Pancreas (tissue), 10 donors: Measurements from ENCODE around the gene PGLYRP1. TPM values are rescaled to one million over a fixed set of nuclear protein-coding genes. Genes with fewer than 3 reads are reported as not detected.

Source experiments
- ATAC-seq, 4 donors: fragments of 200-7000 bp; cut with Tn5 transposase; one replicate each; pipeline versions ENCODE4 v1.8.0 to v1.9.1; 2020; ENCODE audit warnings: mild to moderate bottlenecking in 4 of 4, moderate library complexity in 4 of 4
- DNase-seq, 6 donors: peaks; one replicate each; pipeline ENCODE4 v3.0.0-alpha.2; 2020
- FAIRE-seq: peaks from 2 replicates; lab custom pipeline; 2012; peaks lifted over from hg19 to GRCh38; lab: Jason Lieb, UNC
- H3K27ac ChIP-seq, 4 donors: fragments of 200-600 bp; sonication (generic); 1 replicate in 3 of 4; 2 replicates in 1 of 4; pipeline versions ENCODE4 v1.5.0 to v1.8.0; 2020
- H3K27me3 ChIP-seq, 4 donors: fragments of 200-600 bp; one replicate each; pipeline ENCODE4 v1.8.0; 2021
- H3K36me3 ChIP-seq, 3 donors: fragments of 200-600 bp; sonication (generic) in 1 of 3; one replicate each; pipeline versions ENCODE4 v1.5.0 to v1.8.0; 2020 to 2021
- H3K4me1 ChIP-seq, 3 donors: fragments of 200-600 bp; one replicate each; pipeline ENCODE4 v1.8.0; 2021
- H3K4me3 ChIP-seq, 4 donors: fragments of 200-600 bp; sonication (generic) in 2 of 4; one replicate each; pipeline versions ENCODE4 v1.5.0 to v1.8.0; 2020 to 2021
- H3K9me3 ChIP-seq, 4 donors: fragments of 200-600 bp; one replicate each; pipeline ENCODE4 v1.8.0; 2021
- WGBS, 2 donors: extraction: QIAGEN DNeasy Blood & Tissue Kit; methylation state at CpG; one replicate each; pipeline ENCODE4 v1.1.7; 2013; 5-methylcytosine and 5-hydroxymethylcytosine counted together
- intact Hi-C, 3 donors: fragments of 100-400 bp; cut with DNase I; formaldehyde crosslinking; loops; one replicate each; pipeline versions ENCODE4 v1.11.1 to v1.14.2; 2022
- polyA plus RNA-seq, 2 donors: library from polyadenylated mRNA; stranded (reverse); fragments of 200-250 nt; gene quantifications; one replicate each; pipeline ENCODE4 v1.2.3, GENCODE V29; 2013
- total RNA-seq, 6 donors: library from RNA; stranded (reverse); fragmentation: NEBNext Ultra II Directional in 4 of 6; extraction: Animal tissue kit (Norgen Biotek cat#: 25700) in 4 of 6; gene quantifications; one replicate each; pipeline versions ENCODE4 v1.2.1 to v1.2.4, GENCODE V29; 2021 to 2023
- TF ChIP-seq, protein P1 (sequence below), 4 donors: fragments of 200-600 bp; sonication (generic) in 3 of 4; IDR thresholded peaks; one replicate each; pipeline versions ENCODE4 v1.5.0 to v1.8.0; 2021; ENCODE audit warnings: antibody characterized with exemption in 4 of 4
- donor health status: healthy with polysubstance abuse.
- donor health status: DM: no; HTN: no; CAD: no; lungs with moderate emphysema.
- donor health status: DM: no; HTN: no; CAD: no.
- donor health status: control.
- donor health status: control.
- donor health status: Bipolar disorder and iron deficiency.
- donor health status: DM: yes; HTN: yes; CAD: no.
- donor health status: DM: no; HTN: no; CAD: no.
- donor health status: DM: no; HTN: no; CAD: no.
- donor health status: DM: yes; HTN: yes; CAD: no.

Gene PGLYRP1
- total and polyA plus RNA-seq, 8 donors: 0.20 TPM; not detected in 7

DNA sequence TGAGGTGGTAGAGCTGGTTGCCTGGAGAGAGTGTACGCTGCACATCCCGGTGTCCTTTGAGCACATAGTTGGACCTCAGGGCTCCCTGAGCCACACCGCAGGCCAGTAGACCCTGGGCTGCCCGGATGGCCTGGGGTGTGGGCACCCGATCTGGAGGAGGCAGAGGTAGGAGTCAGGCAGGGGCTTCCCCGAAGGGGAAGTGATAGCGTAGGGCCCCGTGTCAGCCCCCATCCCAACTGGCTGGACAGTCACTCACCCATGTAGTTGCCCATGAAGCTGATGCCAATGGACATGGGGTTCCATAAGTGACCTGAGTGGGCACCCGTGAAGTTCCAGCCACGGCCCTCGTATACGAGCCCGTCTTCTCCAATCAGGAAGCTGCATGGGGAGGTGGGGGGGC is 3.6 kb downstream of the PGLYRP1 start:
- ATAC-seq: no peak
- H3K27me3 ChIP-seq: peaks cover 0 to 5% (median 2%) of the 10 kb centered on the region in 4 donors

DNA sequence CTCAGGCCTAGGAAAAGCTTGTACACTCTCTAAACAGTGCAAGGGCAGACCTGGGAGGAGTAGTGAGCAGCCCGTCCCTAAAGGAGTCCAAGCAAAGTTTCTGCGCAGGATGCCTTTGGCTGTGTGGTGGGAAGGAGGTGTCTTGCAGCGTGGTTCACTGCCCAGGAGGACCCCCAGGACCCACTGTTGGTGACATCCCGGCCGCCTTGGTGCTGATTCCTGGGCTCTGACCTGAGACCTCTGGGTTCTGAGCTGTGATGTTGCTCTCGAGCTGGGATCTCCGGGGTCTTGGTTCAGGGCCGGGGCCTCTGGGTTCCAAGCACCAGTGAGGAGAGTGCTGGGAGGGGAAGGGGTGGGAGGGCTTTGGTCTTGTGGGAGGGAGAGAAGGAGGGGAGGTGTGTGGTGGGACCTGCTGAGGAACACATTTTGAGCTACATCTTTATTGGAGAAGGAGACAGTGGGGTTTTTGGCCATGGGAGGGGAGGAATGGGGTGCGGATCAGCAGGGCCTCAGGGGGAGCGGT is 4.1 kb downstream of the PGLYRP1 start:
- WGBS, 2 donors: 91 to 93% methylated on average over 10 of the region's 10 CpGs
- Histone ChIP-seq H3K4me1 (peaks cover 0 to 8% (median 3%) of the 10 kb centered on the region in 3 donors), H3K9me3 (no peaks in the 10 kb centered on the region), H3K4me3 (no peak overlapping the region), H3K27ac (no peak overlapping the region), H3K36me3 (no peaks in the 10 kb centered on the region), H3K27me3 (peaks cover 0 to 5% (median 2%) of the 10 kb centered on the region in 4 donors)
- FAIRE-seq (no peak), ATAC-seq (no peak), DNase-seq (no peak)
- TF ChIP-seq, protein P1, sequence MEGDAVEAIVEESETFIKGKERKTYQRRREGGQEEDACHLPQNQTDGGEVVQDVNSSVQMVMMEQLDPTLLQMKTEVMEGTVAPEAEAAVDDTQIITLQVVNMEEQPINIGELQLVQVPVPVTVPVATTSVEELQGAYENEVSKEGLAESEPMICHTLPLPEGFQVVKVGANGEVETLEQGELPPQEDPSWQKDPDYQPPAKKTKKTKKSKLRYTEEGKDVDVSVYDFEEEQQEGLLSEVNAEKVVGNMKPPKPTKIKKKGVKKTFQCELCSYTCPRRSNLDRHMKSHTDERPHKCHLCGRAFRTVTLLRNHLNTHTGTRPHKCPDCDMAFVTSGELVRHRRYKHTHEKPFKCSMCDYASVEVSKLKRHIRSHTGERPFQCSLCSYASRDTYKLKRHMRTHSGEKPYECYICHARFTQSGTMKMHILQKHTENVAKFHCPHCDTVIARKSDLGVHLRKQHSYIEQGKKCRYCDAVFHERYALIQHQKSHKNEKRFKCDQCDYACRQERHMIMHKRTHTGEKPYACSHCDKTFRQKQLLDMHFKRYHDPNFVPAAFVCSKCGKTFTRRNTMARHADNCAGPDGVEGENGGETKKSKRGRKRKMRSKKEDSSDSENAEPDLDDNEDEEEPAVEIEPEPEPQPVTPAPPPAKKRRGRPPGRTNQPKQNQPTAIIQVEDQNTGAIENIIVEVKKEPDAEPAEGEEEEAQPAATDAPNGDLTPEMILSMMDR (IDR thresholded peaks at IDR 0.05): no peak
- intact Hi-C loops: loop anchor here in 2 of 3 donors (5.0 to 10.0 kb wide), 2 partner anchors 201 to 204 kb away; partner anchors contain the start of gene RSPH6A (in 2 of the 2)

More for the DNA sequence above, 3.6 kb downstream of the PGLYRP1 start:
- no peak for DNase-seq
- TF ChIP-seq, protein P1 (IDR thresholded peaks at IDR 0.05): no peak
- intact Hi-C loops: loop anchor here in 2 of 3 donors (5.0 to 10.0 kb wide), 2 partner anchors 202 to 204 kb away; partner anchors contain the start of gene RSPH6A (in 2 of the 2)
- Histone ChIP-seq H3K4me3 (no peak overlapping the region), H3K4me1 (peaks cover 0 to 8% (median 3%) of the 10 kb centered on the region in 3 donors), H3K36me3 (no peaks in the 10 kb centered on the region), H3K27ac (no peak overlapping the region), H3K9me3 (no peaks in the 10 kb centered on the region)
- FAIRE-seq: no peak
- WGBS, 2 donors: 95 to 96% methylated on average over 13 of the region's 13 CpGs

DNA sequence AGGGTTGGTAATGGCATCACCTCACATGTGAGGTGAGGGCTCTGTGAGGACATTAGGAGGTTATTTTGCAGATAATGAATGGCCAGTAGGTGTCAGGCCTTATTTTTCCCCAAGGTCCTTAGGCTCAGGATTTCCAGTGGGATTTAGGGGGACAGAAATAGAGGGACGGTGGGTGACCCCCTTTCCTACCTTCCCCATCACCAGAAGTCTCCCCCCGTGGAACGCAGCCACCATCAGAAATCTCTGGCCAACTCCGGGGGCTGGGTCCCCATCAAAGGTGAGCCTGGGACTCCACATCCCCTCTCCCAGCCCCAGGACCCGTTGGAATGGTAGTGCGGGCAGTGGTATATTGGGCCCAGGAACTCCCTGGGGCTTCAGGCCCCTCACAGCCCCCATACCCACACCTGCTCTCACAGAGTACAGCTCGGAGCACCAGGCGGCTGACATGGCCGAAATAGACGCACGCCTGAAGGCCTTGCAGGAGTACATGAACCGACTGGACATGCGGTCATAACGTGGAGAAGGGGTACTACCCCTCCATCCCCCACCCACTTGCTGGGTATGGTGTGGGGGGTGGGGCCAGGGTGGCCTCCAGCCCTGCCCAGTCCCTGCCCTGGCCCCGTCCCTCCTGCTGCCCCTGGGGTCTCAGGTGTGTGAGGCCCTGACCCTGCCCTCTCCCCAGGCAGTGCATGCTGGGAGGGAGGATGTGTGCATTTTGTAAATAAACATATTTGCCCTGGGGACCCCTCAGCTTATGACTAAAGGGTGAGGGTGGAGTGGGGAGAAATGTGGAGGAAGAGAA is 4.8 kb downstream of the PGLYRP1 start:
- WGBS, 2 donors: 87 to 88% methylated on average over 15 of the region's 15 CpGs
- intact Hi-C loops: loop anchor here in 2 of 3 donors (5.0 to 10.0 kb wide), 2 partner anchors 201 to 203 kb away; partner anchors contain the start of gene RSPH6A (in 2 of the 2)
- peaks cover 0 to 3% (median under 1%) of the 10 kb centered on the region in 4 donors for H3K27me3 ChIP-seq

DNA sequence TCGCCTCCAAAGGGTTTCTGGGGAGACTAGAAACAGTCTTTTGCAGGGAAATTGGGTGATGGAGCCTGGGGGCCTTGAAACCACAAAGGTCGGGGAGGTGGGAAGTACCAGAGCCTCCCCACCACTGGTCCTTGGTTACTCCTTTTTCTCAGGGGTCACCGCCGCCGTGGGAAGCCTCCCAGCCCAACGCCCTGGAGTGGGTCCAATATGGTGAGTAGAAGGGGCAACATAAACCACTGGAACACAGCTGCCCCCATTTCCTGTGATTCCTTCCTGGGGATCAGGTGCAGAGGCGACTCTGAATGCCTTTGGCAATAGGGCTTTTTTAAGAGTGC is 5.8 kb downstream of the PGLYRP1 start:
- FAIRE-seq (no peak), DNase-seq (peak in 1 of 6 donors; percentile 40), ATAC-seq (no peak)
- H3K27me3 ChIP-seq: no peaks in the 10 kb centered on the region
- H3K36me3 ChIP-seq: no peaks in the 10 kb centered on the region
- H3K4me1 ChIP-seq: peaks cover 0 to 8% (median 3%) of the 10 kb centered on the region in 3 donors
- H3K27ac ChIP-seq: no peak overlapping the region
- 26 to 31% methylated on average over 7 of the region's 7 CpGs for WGBS, 2 donors
- no peaks in the 10 kb centered on the region for H3K9me3 ChIP-seq
- intact Hi-C loops: loop anchor here in 2 of 3 donors (5.0 to 10.0 kb wide), 2 partner anchors 200 to 202 kb away; partner anchors contain the start of gene RSPH6A (in 2 of the 2)
- peak overlapping the region in 1 of 4 donors; percentile 60 for H3K4me3 ChIP-seq
- TF ChIP-seq, protein P1 (IDR thresholded peaks at IDR 0.05): peak in 1 of 4 donors; percentile 1

More for the DNA sequence above, 4.8 kb downstream of the PGLYRP1 start:
- ATAC-seq (no peak), DNase-seq (no peak), FAIRE-seq (no peak)
- H3K9me3 ChIP-seq: no peaks in the 10 kb centered on the region
- TF ChIP-seq, protein P1 (IDR thresholded peaks at IDR 0.05): no peak
- no peaks in the 10 kb centered on the region for H3K36me3 ChIP-seq
- H3K4me3 ChIP-seq: no peak overlapping the region
- peaks cover 0 to 8% (median 3%) of the 10 kb centered on the region in 3 donors for H3K4me1 ChIP-seq
- H3K27ac ChIP-seq: no peak overlapping the region
